ENCODE results near the gene JDP2.
"Not testable (repeated sequence)": the region's sequence is repeated elsewhere in the genome, so short reads cannot be mapped to it uniquely, and the experiment has no call there.

Gene JDP2

GRCh38 chr14:75383219-75383618 is 44.6 kb upstream of the JDP2 start:
- POLR2A ChIA-PET: interaction anchor here (0.6 to 0.7 kb wide), 2 partner anchors 45 to 270 kb away, joined by 3 read pairs; no protein-coding TSS in a partner anchor
- CTCF ChIA-PET: interaction anchor here (0.7 kb wide), 1 partner anchor 136 kb away, joined by 3 read pairs; no protein-coding TSS in a partner anchor
- not testable (repeated sequence) for H3K4me3 ChIP-seq (ENCODE audit: low read depth, low read length); H3K36me3 ChIP-seq (ENCODE audit: control insufficient read depth in 2 of 2, insufficient read depth in 1 of 2, low read length in 2 of 2); H3K9me3 ChIP-seq (ENCODE audit: control insufficient read depth, insufficient read depth, low read depth, low read length); H3K4me1 ChIP-seq (ENCODE audit: control insufficient read depth, insufficient read depth, low read length); H3K27ac ChIP-seq (ENCODE audit: extremely low read depth, low read depth, low read length)

DNA sequence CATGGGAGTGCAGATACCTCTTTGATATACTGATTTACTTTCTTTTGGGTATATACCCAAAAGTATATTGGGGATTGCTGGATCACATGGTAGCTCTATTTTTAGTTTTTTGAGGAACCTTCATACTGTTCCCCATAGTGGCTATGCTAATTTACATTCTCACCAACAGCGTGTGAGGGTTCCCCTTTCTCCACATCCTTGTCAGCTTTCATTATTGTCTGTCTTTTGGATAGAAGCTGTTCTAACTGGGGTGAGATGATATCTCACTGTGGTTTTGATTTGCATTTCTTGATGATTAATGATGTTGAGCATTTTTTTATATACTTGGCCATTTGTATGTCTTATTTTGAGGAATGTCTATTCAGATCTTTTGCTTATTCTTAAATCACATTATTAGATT is 44.1 kb upstream of the JDP2 start:
- CTCF ChIA-PET: interaction anchor here (0.7 kb wide), 1 partner anchor 135 kb away, joined by 3 read pairs; no protein-coding TSS in a partner anchor
- Histone ChIP-seq H3K36me3 (ENCODE audit: control insufficient read depth in 2 of 2, insufficient read depth in 1 of 2, low read length in 2 of 2) (no peaks in the 10 kb centered on the region), H3K4me3 (ENCODE audit: low read depth, low read length) (no peak overlapping the region), H3K27ac (ENCODE audit: extremely low read depth, low read depth, low read length) (no peak overlapping the region), H3K4me1 (ENCODE audit: control insufficient read depth, insufficient read depth, low read length) (no peaks in the 10 kb centered on the region), H3K9me3 (ENCODE audit: control insufficient read depth, insufficient read depth, low read depth, low read length) (no peaks in the 10 kb centered on the region)
- TF ChIP-seq KLF8 (tag by site-specific recombination; IDR thresholded peaks at IDR 0.05) (no peak), ZNF768 (tag by site-specific recombination; IDR thresholded peaks at IDR 0.05) (no peak), ZNF324 (tag by site-specific recombination; IDR thresholded peaks at IDR 0.05) (no peak), ZNF621 (tag by site-specific recombination; IDR thresholded peaks at IDR 0.05) (no peak), ZNF239 (tag by site-specific recombination; IDR thresholded peaks at IDR 0.05) (no peak)
- POLR2A ChIA-PET: interaction anchor here (0.6 kb wide), 1 partner anchor 270 kb away, joined by 3 read pairs; no protein-coding TSS in a partner anchor

DNA sequence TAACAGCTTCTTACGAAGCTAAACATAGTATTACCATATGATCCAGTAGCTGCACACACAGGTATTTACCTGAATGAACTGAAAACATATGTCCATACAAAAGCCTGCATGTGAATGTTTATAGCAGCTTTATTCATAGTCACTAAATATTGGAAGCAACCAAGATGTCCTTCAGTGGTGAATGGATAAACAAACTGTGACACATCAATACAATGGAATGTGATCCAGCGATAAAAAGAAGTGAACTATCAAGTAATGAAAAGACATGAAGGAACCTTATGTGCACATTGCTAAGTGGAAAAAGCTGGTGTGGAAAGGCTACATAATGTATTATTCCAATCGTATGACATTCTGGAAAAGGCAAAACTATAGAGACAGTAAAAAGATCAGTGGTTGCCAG is 38.1 kb upstream of the JDP2 start:
- CTCF ChIA-PET: interaction anchor here (0.6 to 0.7 kb wide), 2 partner anchors 36 to 510 kb away, joined by 3 read pairs; no protein-coding TSS in a partner anchor
- no peaks in the 10 kb centered on the region for H3K36me3 ChIP-seq (ENCODE audit: control insufficient read depth in 2 of 2, insufficient read depth in 1 of 2, low read length in 2 of 2)
- POLR2A ChIA-PET: no interaction called here
- H3K4me1 ChIP-seq (ENCODE audit: control insufficient read depth, insufficient read depth, low read length): no peaks in the 10 kb centered on the region
- H3K9me3 ChIP-seq (ENCODE audit: control insufficient read depth, insufficient read depth, low read depth, low read length): no peaks in the 10 kb centered on the region
- no peak overlapping the region for H3K4me3 ChIP-seq (ENCODE audit: low read depth, low read length)
- H3K27ac ChIP-seq (ENCODE audit: extremely low read depth, low read depth, low read length): no peak overlapping the region
- TF ChIP-seq ZNF501 (tag by site-specific recombination; IDR thresholded peaks at IDR 0.05) (no peak), HOXD13 (CRISPR knock-in tag; IDR thresholded peaks at IDR 0.05; ENCODE audit: borderline replicate concordance) (no peak), ZNF623 (tag by site-specific recombination; IDR thresholded peaks at IDR 0.05) (no peak), ZNF654 (tag by site-specific recombination; IDR thresholded peaks at IDR 0.05; ENCODE audit: low read depth) (no peak), ZNF792 (tag by site-specific recombination; IDR thresholded peaks at IDR 0.05) (no peak), GLIS2 (tag by site-specific recombination; IDR thresholded peaks at IDR 0.05) (no peak), ZBTB7A (tag by site-specific recombination; IDR thresholded peaks at IDR 0.05; ENCODE audit: low read depth) (no peak), ZNF596 (tag by site-specific recombination; IDR thresholded peaks at IDR 0.05) (no peak), OVOL3 (tag by site-specific recombination; IDR thresholded peaks at IDR 0.05) (no peak), ZNF660 (tag by site-specific recombination; IDR thresholded peaks at IDR 0.05) (no peak), ZNF549 (tag by site-specific recombination; IDR thresholded peaks at IDR 0.05) (no peak), REST (tag by site-specific recombination; IDR thresholded peaks at IDR 0.05) (no peak), SP2 (tag by site-specific recombination; IDR thresholded peaks at IDR 0.05) (no peak)
- TF ChIP-seq, protein P1, sequence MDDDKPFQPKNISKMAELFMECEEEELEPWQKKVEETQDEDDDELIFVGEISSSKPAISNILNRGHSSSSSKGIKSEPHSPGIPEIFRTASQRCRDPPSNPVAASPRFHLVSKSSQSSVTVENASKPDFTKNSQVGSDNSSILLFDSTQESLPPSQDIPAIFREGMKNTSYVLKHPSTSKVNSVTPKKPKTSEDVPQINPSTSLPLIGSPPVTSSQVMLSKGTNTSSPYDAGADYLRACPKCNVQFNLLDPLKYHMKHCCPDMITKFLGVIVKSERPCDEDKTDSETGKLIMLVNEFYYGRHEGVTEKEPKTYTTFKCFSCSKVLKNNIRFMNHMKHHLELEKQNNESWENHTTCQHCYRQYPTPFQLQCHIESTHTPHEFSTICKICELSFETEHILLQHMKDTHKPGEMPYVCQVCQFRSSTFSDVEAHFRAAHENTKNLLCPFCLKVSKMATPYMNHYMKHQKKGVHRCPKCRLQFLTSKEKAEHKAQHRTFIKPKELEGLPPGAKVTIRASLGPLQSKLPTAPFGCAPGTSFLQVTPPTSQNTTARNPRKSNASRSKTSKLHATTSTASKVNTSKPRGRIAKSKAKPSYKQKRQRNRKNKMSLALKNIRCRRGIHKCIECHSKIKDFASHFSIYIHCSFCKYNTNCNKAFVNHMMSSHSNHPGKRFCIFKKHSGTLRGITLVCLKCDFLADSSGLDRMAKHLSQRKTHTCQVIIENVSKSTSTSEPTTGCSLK (tag by site-specific recombination; IDR thresholded peaks at IDR 0.05): no peak

Measured in HEK293 (cell line).